ENCODE results near the gene CALR3.

CALR3 gene

GRCh38 chr19:16463341-16463990 lies 32.5 kb downstream of the CALR3 start:
- 94% methylated on average over 6 of the region's 6 CpGs for WGBS (ENCODE audit: insufficient coverage)
- ChIA-PET POLR2A (no interaction called here), CTCF (interaction anchor here (0.6 to 1.8 kb wide), 3 partner anchors 16 to 28 kb away, joined by 3 to 6 read pairs (median 3); no protein-coding TSS in a partner anchor)
- Histone ChIP-seq H3K27ac (ENCODE audit: insufficient read depth in 1 of 2, low read depth in 1 of 2, low read length in 2 of 2, poor library complexity in 1 of 2, severe bottlenecking in 2 of 2) (no peak overlapping the region), H3K4me1 (ENCODE audit: control extremely low read depth in 1 of 4, control insufficient read depth in 4 of 4, insufficient read depth in 4 of 4, low read length in 3 of 4) (peaks cover 0 to 33% (median 19%) of the 10 kb centered on the region in 4 experiments), H3K36me3 (ENCODE audit: control insufficient read depth in 4 of 4, insufficient read depth in 4 of 4, low read length in 3 of 4) (peaks cover 2 to 21% (median 3%) of the 10 kb centered on the region in 4 experiments), H3K9me3 (ENCODE audit: control extremely low read depth in 1 of 5, control insufficient read depth in 4 of 5, insufficient read depth in 2 of 5, low read depth in 1 of 5, low read length in 4 of 5) (no peaks in the 10 kb centered on the region), H3K4me3 (ENCODE audit: control insufficient read depth in 1 of 7, extremely low read depth in 1 of 7, insufficient read depth in 4 of 7, low read depth in 2 of 7, low read length in 6 of 7) (no peak overlapping the region), H3K27me3 (replicated peaks in 2 of 5; ENCODE audit: control insufficient read depth in 4 of 5, insufficient read depth in 5 of 5, low read length in 4 of 5) (no peaks in the 10 kb centered on the region)
- no peak for DNase-seq

GRCh38 chr19:16462757-16463250 lies 33.2 kb downstream of the CALR3 start:
- peaks cover 0 to 35% (median 25%) of the 10 kb centered on the region in 4 experiments for H3K4me1 ChIP-seq (ENCODE audit: control extremely low read depth in 1 of 4, control insufficient read depth in 4 of 4, insufficient read depth in 4 of 4, low read length in 3 of 4)
- H3K9me3 ChIP-seq (ENCODE audit: control extremely low read depth in 1 of 5, control insufficient read depth in 4 of 5, insufficient read depth in 2 of 5, low read depth in 1 of 5, low read length in 4 of 5) = no peaks in the 10 kb centered on the region
- 59% methylated on average over 4 of the region's 6 CpGs for WGBS (ENCODE audit: insufficient coverage)
- H3K27me3 ChIP-seq (replicated peaks in 2 of 5; ENCODE audit: control insufficient read depth in 4 of 5, insufficient read depth in 5 of 5, low read length in 4 of 5) = no peaks in the 10 kb centered on the region
- peak overlapping the region in 1 of 2 experiments; percentile 4 for H3K27ac ChIP-seq (ENCODE audit: insufficient read depth in 1 of 2, low read depth in 1 of 2, low read length in 2 of 2, poor library complexity in 1 of 2, severe bottlenecking in 2 of 2)
- ChIA-PET CTCF (interaction anchor here (1.1 to 1.8 kb wide), 3 partner anchors 21 to 27 kb away, joined by 3 to 6 read pairs (median 4); no protein-coding TSS in a partner anchor), POLR2A (no interaction called here)
- H3K36me3 ChIP-seq (ENCODE audit: control insufficient read depth in 4 of 4, insufficient read depth in 4 of 4, low read length in 3 of 4) = peaks cover 2 to 21% (median 3%) of the 10 kb centered on the region in 4 experiments
- no peak for DNase-seq
- H3K4me3 ChIP-seq (ENCODE audit: control insufficient read depth in 1 of 7, extremely low read depth in 1 of 7, insufficient read depth in 4 of 7, low read depth in 2 of 7, low read length in 6 of 7) = no peak overlapping the region

- Histone ChIP-seq H3K36me3 (ENCODE audit: control insufficient read depth in 4 of 4, insufficient read depth in 4 of 4, low read length in 3 of 4) (peaks cover 0 to 21% (median 1%) of the 10 kb centered on the region in 4 experiments), H3K4me3 (ENCODE audit: control insufficient read depth in 1 of 7, extremely low read depth in 1 of 7, insufficient read depth in 4 of 7, low read depth in 2 of 7, low read length in 6 of 7) (no peak overlapping the region), H3K9me3 (ENCODE audit: control extremely low read depth in 1 of 5, control insufficient read depth in 4 of 5, insufficient read depth in 2 of 5, low read depth in 1 of 5, low read length in 4 of 5) (no peaks in the 10 kb centered on the region), H3K4me1 (ENCODE audit: control extremely low read depth in 1 of 4, control insufficient read depth in 4 of 4, insufficient read depth in 4 of 4, low read length in 3 of 4) (peaks cover 0 to 45% (median 35%) of the 10 kb centered on the region in 4 experiments), H3K27ac (ENCODE audit: insufficient read depth in 1 of 2, low read depth in 1 of 2, low read length in 2 of 2, poor library complexity in 1 of 2, severe bottlenecking in 2 of 2) (peak overlapping the region in 1 of 2 experiments; percentile 40), H3K27me3 (replicated peaks in 2 of 5; ENCODE audit: control insufficient read depth in 4 of 5, insufficient read depth in 5 of 5, low read length in 4 of 5) (no peaks in the 10 kb centered on the region)
- WGBS (ENCODE audit: insufficient coverage) = 87% methylated on average over 4 of the region's 9 CpGs
- ChIA-PET POLR2A (no interaction called here), CTCF (interaction anchor here (1.4 kb wide), 2 partner anchors 9 kb away, joined by 3 read pairs; no protein-coding TSS in a partner anchor)
- DNase-seq = no peak
Measured at GRCh38 chr19:16461630-16462051, 34.3 kb downstream of the CALR3 start.

- Histone ChIP-seq H3K4me3 (ENCODE audit: control insufficient read depth in 1 of 7, extremely low read depth in 1 of 7, insufficient read depth in 4 of 7, low read depth in 2 of 7, low read length in 6 of 7) (no peak overlapping the region), H3K27me3 (replicated peaks in 2 of 5; ENCODE audit: control insufficient read depth in 4 of 5, insufficient read depth in 5 of 5, low read length in 4 of 5) (no peaks in the 10 kb centered on the region), H3K9me3 (ENCODE audit: control extremely low read depth in 1 of 5, control insufficient read depth in 4 of 5, insufficient read depth in 2 of 5, low read depth in 1 of 5, low read length in 4 of 5) (no peaks in the 10 kb centered on the region), H3K27ac (ENCODE audit: insufficient read depth in 1 of 2, low read depth in 1 of 2, low read length in 2 of 2, poor library complexity in 1 of 2, severe bottlenecking in 2 of 2) (no peak overlapping the region), H3K36me3 (ENCODE audit: control insufficient read depth in 4 of 4, insufficient read depth in 4 of 4, low read length in 3 of 4) (peaks cover 0 to 23% (median 1%) of the 10 kb centered on the region in 4 experiments), H3K4me1 (ENCODE audit: control extremely low read depth in 1 of 4, control insufficient read depth in 4 of 4, insufficient read depth in 4 of 4, low read length in 3 of 4) (peaks cover 0 to 50% (median 38%) of the 10 kb centered on the region in 4 experiments)
- no peak for DNase-seq
- ChIA-PET POLR2A (no interaction called here), CTCF (no interaction called here)
- 86% methylated on average over 6 of the region's 8 CpGs for WGBS (ENCODE audit: insufficient coverage)
Measured at GRCh38 chr19:16460454-16460853, 35.5 kb downstream of the CALR3 start.

- peaks cover 0 to 20% (median 0%) of the 10 kb centered on the region in 4 experiments for H3K36me3 ChIP-seq (ENCODE audit: control insufficient read depth in 4 of 4, insufficient read depth in 4 of 4, low read length in 3 of 4)
- H3K4me1 ChIP-seq (ENCODE audit: control extremely low read depth in 1 of 4, control insufficient read depth in 4 of 4, insufficient read depth in 4 of 4, low read length in 3 of 4) = peaks cover 0 to 50% (median 38%) of the 10 kb centered on the region in 4 experiments
- no peaks in the 10 kb centered on the region for H3K9me3 ChIP-seq (ENCODE audit: control extremely low read depth in 1 of 5, control insufficient read depth in 4 of 5, insufficient read depth in 2 of 5, low read depth in 1 of 5, low read length in 4 of 5)
- no peak for DNase-seq
- POLR2A ChIA-PET = no interaction called here
- no peak overlapping the region for H3K4me3 ChIP-seq (ENCODE audit: control insufficient read depth in 1 of 7, extremely low read depth in 1 of 7, insufficient read depth in 4 of 7, low read depth in 2 of 7, low read length in 6 of 7)
- H3K27me3 ChIP-seq (replicated peaks in 2 of 5; ENCODE audit: control insufficient read depth in 4 of 5, insufficient read depth in 5 of 5, low read length in 4 of 5) = no peaks in the 10 kb centered on the region
- CTCF ChIA-PET = no interaction called here
- H3K27ac ChIP-seq (ENCODE audit: insufficient read depth in 1 of 2, low read depth in 1 of 2, low read length in 2 of 2, poor library complexity in 1 of 2, severe bottlenecking in 2 of 2) = no peak overlapping the region
- 100% methylated on average over 2 of the region's 3 CpGs for WGBS (ENCODE audit: insufficient coverage)
Measured at GRCh38 chr19:16459680-16460079, 36.3 kb downstream of the CALR3 start.

- WGBS (ENCODE audit: insufficient coverage) = 88% methylated on average over 22 of the region's 25 CpGs
- Histone ChIP-seq H3K9me3 (ENCODE audit: control extremely low read depth in 1 of 5, control insufficient read depth in 4 of 5, insufficient read depth in 2 of 5, low read depth in 1 of 5, low read length in 4 of 5) (no peaks in the 10 kb centered on the region), H3K4me3 (ENCODE audit: control insufficient read depth in 1 of 7, extremely low read depth in 1 of 7, insufficient read depth in 4 of 7, low read depth in 2 of 7, low read length in 6 of 7) (no peak overlapping the region), H3K4me1 (ENCODE audit: control extremely low read depth in 1 of 4, control insufficient read depth in 4 of 4, insufficient read depth in 4 of 4, low read length in 3 of 4) (peaks cover 0 to 54% (median 43%) of the 10 kb centered on the region in 4 experiments), H3K36me3 (ENCODE audit: control insufficient read depth in 4 of 4, insufficient read depth in 4 of 4, low read length in 3 of 4) (peaks cover 0 to 16% (median 0%) of the 10 kb centered on the region in 4 experiments), H3K27ac (ENCODE audit: insufficient read depth in 1 of 2, low read depth in 1 of 2, low read length in 2 of 2, poor library complexity in 1 of 2, severe bottlenecking in 2 of 2) (no peak overlapping the region), H3K27me3 (replicated peaks in 2 of 5; ENCODE audit: control insufficient read depth in 4 of 5, insufficient read depth in 5 of 5, low read length in 4 of 5) (no peaks in the 10 kb centered on the region)
- ChIA-PET CTCF (no interaction called here), POLR2A (no interaction called here)
- no peak for DNase-seq
Measured at GRCh38 chr19:16458391-16459341, 37.3 kb downstream of the CALR3 start.
